KMS-11 (cell line): Measurements from ENCODE around the gene DTYMK.

Source experiments
- H2AFZ ChIP-seq: fragments of 200-600 bp; sonication (generic); 2 replicates; pipeline ENCODE4 v1.6.1; 2016; ENCODE audit warnings: antibody characterized with exemption, mixed run types, low read depth
- H3K27ac ChIP-seq: fragments of 200-600 bp; sonication (generic); 2 replicates; pipeline ENCODE4 v1.6.1; 2016; ENCODE audit warnings: mild to moderate bottlenecking, mixed run types
- H3K27me3 ChIP-seq: fragments of 200-600 bp; sonication (generic); 2 replicates; pipeline ENCODE4 v1.6.1; 2017; ENCODE audit warnings: mild to moderate bottlenecking, low read depth, mixed run types, moderate library complexity; ENCODE audit not compliant: insufficient read depth
- H3K36me3 ChIP-seq: fragments of 200-600 bp; sonication (generic); 2 replicates; pipeline ENCODE4 v1.6.1; 2017; ENCODE audit warnings: mild to moderate bottlenecking, mixed run types; ENCODE audit not compliant: insufficient read depth
- H3K4me1 ChIP-seq: fragments of 200-600 bp; sonication (generic); 2 replicates; pipeline ENCODE4 v1.6.1; 2016; ENCODE audit warnings: mild to moderate bottlenecking, low read depth, mixed run types; ENCODE audit not compliant: poor library complexity, severe bottlenecking
- H3K4me2 ChIP-seq: fragments of 200-600 bp; sonication (generic); 2 replicates; pipeline ENCODE4 v1.7.0; 2016; ENCODE audit warnings: mild to moderate bottlenecking, mixed run types
- H3K4me3 ChIP-seq: fragments of 200-600 bp; sonication (generic); IDR thresholded peaks from 2 replicates; pipeline ENCODE4 v1.6.1; 2017; ENCODE audit warnings: low read depth, low read length, mixed read lengths; ENCODE audit not compliant: insufficient read depth
- H3K79me2 ChIP-seq: fragments of 200-600 bp; sonication (generic); 2 replicates; pipeline ENCODE4 v1.6.1; 2016; ENCODE audit warnings: low read depth, mixed run types; ENCODE audit not compliant: insufficient read depth
- H3K9ac ChIP-seq: fragments of 200-600 bp; sonication (generic); 2 replicates; pipeline ENCODE4 v1.6.1; 2016; ENCODE audit warnings: mild to moderate bottlenecking, mixed run types
- H4K20me1 ChIP-seq: fragments of 200-600 bp; sonication (generic); 2 replicates; pipeline ENCODE4 v1.6.1; 2016; ENCODE audit warnings: mild to moderate bottlenecking, mixed run types; ENCODE audit not compliant: insufficient read depth
- CTCF ChIP-seq: fragments of 200-600 bp; sonication (generic); conservative IDR thresholded peaks from 2 replicates; pipeline ENCODE4 v1.6.1; 2017; ENCODE audit warnings: low read depth, mild to moderate bottlenecking, antibody characterized with exemption, low read length, moderate library complexity, mixed read lengths

DTYMK gene

GRCh38 chr2:241658296-241658695 is 28.3 kb downstream of the DTYMK start:
- no peaks in the 10 kb centered on the region for H3K27me3 ChIP-seq
- H3K4me1 ChIP-seq = no peaks in the 10 kb centered on the region
- no peaks in the 10 kb centered on the region for H4K20me1 ChIP-seq
- H3K4me3 ChIP-seq = no peak overlapping the region
- H3K79me2 ChIP-seq = no peaks in the 10 kb centered on the region
- no peak overlapping the region for H2AFZ ChIP-seq
- H3K36me3 ChIP-seq = no peaks in the 10 kb centered on the region; the same call in 1 of the 2 replicates
- H3K4me2 ChIP-seq = no peak overlapping the region
- H3K27ac ChIP-seq = no peak overlapping the region
- no peak for TF ChIP-seq CTCF
- no peak overlapping the region for H3K9ac ChIP-seq

- no peaks in the 10 kb centered on the region for H4K20me1 ChIP-seq
- H3K4me2 ChIP-seq = no peak overlapping the region
- H3K4me3 ChIP-seq = no peak overlapping the region
- no peak overlapping the region for H3K27ac ChIP-seq
- no peak overlapping the region for H3K9ac ChIP-seq
- H3K36me3 ChIP-seq = no peaks in the 10 kb centered on the region; the same call in 1 of the 2 replicates
- H3K79me2 ChIP-seq = no peaks in the 10 kb centered on the region
- no peak overlapping the region for H2AFZ ChIP-seq
- H3K27me3 ChIP-seq = no peaks in the 10 kb centered on the region
- H3K4me1 ChIP-seq = no peaks in the 10 kb centered on the region
- no peak for TF ChIP-seq CTCF
Measured at GRCh38 chr2:241657786-241658254, 28.8 kb downstream of the DTYMK start.

GRCh38 chr2:241656190-241656741 is 30.3 kb downstream of the DTYMK start:
- no peaks in the 10 kb centered on the region for H3K4me1 ChIP-seq
- no peak overlapping the region for H3K27ac ChIP-seq
- H3K9ac ChIP-seq = no peak overlapping the region
- H4K20me1 ChIP-seq = no peaks in the 10 kb centered on the region
- H3K79me2 ChIP-seq = no peaks in the 10 kb centered on the region
- no peaks in the 10 kb centered on the region for H3K27me3 ChIP-seq
- no peak for TF ChIP-seq CTCF
- no peaks in the 10 kb centered on the region; the same call in 1 of the 2 replicates for H3K36me3 ChIP-seq
- H2AFZ ChIP-seq = no peak overlapping the region
- H3K4me3 ChIP-seq = no peak overlapping the region
- no peak overlapping the region for H3K4me2 ChIP-seq

GRCh38 chr2:241655516-241656189 is 31.0 kb downstream of the DTYMK start:
- Histone ChIP-seq H3K4me1 (no peaks in the 10 kb centered on the region), H2AFZ (no peak overlapping the region), H3K4me3 (no peak overlapping the region), H3K9ac (no peak overlapping the region), H4K20me1 (no peaks in the 10 kb centered on the region), H3K27ac (no peak overlapping the region), H3K79me2 (no peaks in the 10 kb centered on the region), H3K27me3 (no peaks in the 10 kb centered on the region), H3K4me2 (no peak overlapping the region), H3K36me3 (no peaks in the 10 kb centered on the region; the same call in 1 of the 2 replicates)
- no peak for TF ChIP-seq CTCF
